GM20431 (cell line): ENCODE results near the gene CREB5.

ENCODE experiments used
- in situ Hi-C: fragments of 300-500 bp; cut with MseI, MboI; formaldehyde crosslinking; loops from one replicate; pipeline ENCODE4 v1.15.0; 2020; ENCODE audit warnings: low sequenced_read_pairs; ENCODE audit not compliant: unreplicated experiment

Gene CREB5

DNA sequence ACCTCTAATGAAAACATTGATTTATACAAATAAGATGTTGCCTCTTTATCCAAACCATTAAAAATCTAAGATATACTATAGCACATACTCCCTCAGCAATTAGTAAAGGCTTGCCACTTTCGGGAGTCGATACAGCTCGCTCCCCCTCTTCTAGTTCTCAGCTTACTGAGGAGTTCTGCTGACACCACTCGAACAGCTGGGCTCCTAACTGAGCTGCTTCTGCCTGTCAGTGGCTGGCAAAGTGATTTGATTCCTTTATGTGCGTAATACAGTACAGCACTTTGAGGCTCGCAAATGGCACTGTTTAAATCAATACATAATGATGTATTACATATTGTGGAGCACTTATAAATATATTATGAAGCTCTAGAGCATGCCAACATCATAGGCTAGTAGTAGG is 241.8 kb downstream of the CREB5 start:
- in situ Hi-C loops: no loop called here

DNA sequence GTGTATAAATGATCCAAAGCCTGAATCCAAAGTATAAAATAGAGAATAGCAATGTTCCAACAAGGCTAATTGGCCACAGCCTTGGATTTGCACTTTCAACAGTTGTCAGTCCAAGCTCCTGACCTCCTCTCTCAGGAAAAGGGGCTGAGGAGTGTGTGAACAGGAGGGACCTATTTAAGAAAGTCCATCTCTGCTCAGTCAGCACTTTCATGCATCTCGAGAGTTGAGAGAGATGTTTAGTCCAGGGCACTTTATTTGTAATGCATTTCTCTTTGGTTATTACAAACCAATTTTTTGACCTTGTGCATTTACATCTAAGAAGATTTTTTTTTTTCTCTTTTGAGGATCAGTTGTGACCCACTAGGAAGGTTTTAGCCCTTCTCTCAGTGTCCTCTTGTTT is 244.2 kb downstream of the CREB5 start:
- in situ Hi-C loops: no loop called here

DNA sequence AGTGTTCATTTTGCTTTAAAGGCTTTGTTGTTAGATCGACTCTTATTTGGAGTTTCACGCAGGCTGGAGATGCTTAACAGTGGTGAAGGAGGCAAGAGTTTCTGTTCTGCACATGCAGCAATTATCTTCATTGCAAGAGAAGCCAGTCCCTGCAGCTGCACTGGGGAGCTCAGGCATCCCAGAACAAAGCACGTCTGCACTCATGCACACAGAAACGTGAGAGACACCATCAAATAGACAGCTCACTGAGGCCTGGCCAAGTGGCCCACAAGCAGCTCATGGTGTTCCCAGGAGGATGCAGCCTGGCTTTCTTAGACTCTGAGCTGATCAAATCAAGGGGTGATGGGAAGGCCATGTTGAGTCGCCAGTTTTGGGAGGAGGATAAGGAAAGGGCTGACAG is 246.1 kb downstream of the CREB5 start:
- in situ Hi-C loops: no loop called here

DNA sequence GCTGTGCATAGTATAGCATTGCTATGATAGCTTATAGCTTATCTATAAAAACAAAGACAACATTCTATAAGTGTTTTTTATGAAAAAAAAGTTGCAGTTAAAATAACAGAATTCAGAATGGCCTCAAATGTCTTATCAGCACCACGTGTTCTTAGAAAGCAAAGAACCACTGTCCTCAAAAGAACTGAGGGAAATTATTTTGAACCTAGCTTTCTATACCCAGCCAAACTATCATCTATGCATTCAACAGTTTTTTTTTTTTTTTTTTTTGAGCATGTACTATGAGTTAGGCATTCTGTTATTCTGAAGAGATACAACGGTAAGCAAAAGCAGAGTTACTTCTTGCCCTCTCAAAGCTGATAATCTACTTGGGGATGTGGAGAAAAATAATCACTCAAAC is 247.8 kb downstream of the CREB5 start:
- in situ Hi-C loops: no loop called here

DNA sequence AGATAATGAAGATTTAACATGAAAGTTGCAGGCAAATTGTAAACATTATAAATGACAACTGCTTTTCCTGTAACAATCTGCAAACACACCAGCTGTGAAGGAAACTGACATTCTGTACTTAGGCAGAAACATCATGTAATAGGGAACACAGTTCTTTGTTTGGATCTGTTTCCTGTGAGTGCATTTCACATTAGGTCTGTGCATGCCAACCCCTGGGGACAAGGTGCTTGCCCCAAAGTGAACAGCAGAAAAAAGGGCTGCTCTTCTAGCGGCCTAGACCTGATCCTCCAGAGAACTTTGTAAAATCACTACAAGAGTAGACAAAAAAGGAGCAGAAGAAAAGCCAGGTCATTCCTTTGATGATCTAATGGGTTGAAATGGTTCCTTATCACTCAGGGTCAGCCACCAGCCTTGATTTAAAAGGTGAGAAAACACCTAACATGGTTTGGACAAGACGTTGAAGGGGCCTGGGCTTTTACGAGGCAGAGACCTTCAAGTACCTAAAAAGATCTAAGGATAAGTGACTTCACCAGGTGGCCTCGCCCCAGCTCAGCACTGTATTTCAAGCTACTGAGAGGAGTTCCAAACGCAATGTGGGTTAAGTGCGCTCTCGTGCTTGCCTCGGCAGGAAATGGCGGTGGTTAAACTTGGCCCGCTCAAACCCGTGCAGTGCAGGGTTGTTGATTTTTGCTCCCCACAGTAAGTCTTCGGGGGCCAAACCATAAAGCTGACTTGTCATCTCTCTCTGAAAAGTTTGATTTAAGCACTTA is 249.7 kb downstream of the CREB5 start:
- in situ Hi-C loops: no loop called here

DNA sequence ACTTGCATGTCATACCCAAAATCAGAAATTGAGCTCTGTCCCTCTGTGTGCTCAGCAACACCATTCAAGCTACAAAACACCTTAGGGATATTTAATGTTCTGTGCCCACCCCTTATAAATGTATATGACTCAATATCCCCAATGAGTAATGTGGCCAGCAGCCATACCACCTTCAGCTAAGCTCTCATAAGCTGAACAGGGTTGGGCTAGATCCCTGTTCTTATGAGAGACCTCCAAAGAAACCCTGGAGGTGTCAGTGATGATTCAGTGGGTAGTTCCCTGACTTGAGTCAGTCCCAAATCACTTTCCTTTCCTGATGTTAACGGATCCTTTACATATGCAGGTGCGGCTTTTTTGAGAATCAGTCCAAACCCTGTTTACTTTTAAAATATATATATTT is 253.8 kb downstream of the CREB5 start:
- in situ Hi-C loops: no loop called here

DNA sequence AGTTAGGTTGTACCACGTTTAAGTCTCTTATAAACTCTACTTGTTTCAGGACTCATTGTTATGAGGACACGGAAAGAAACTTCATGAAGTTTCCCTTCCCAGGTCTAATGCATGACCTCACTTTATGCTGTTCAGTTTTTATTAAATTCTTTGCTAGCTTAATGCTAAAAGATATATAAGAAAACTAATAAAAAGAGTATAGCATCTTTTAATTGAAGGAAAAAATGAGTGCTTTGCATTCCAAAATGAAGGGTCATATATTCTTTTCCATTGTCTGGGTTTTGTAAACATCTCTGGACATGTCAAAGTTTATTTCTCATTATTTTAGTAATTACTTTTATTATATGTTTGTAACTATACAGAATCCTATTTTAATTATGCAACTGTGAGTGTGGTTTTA is 255.8 kb downstream of the CREB5 start:
- in situ Hi-C loops: no loop called here

DNA sequence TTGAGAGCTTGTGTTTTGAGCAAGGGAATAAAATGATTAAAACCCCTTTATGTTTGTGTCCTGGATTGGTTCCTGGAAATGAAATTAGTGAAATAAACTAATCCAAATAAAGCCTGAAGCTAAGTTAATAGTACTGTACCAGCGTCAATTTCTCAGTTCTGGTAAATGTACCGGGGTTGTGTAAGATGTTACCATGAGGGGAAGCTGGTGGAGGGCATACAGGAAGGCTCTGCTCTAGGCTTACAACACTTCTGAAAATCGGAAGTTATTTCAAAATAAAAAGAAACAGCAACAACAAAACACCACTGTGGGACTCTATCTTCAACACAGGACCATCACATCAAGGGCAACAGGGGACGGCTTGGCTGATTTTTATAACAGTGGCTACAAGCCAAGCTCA is 257.0 kb downstream of the CREB5 start:
- in situ Hi-C loops: no loop called here

DNA sequence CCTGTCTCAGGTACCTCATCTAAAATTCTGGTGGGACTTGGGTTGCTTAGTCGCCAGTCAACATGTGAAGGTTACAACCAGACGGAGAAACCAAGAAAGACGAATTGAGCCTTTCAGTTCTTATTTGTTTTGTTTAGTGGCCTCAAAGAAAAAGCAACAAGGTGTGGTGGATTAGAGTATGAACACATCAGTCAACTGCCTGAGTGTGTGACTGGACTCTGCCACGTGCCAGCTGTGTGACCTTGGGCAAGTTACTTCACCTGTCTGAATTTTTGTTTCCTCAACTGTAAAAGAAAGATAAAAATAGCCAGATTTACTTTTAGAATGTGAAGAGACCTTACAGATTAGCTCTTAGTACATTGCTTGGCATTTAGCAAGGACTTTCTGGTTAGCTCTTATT is 259.2 kb downstream of the CREB5 start:
- in situ Hi-C loops: no loop called here

DNA sequence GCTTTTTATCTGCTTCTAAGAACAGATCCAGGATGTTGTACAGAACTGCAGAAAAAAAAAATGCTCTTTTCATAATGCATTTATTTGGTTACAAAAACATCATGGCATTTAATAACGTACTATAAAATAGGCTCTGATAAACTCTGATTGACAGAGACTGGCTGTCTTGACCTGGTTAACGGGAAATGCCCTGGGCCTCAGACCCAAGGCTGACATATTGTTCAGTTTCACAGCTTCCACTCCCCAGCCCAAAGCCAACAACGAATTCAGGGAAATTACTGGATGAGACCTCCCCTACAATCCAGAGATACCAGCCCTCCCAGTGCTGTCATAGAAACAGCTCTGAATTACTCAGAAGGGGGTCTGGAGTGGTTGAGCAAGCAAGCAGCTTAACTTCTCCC is 260.1 kb downstream of the CREB5 start:
- in situ Hi-C loops: no loop called here

DNA sequence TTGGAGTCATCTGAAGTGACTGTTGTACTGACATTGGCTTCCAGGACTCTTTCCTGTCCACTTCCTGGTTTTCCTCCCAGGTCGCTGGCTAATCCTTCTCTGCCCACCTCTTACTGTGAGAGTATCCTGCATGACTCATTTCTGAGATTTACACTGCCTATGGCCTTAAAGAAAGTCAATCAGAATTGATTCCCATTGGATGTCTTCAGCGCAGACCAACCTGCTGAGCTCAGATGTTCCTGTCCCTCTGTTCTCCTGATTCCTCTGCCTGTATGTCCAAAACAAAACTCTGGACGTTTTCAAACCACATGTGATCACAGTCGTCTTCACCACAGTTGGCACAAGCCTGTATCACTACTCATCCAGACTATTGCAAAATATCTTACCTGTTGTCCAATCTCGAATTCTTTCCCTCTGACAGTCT is 262.1 kb downstream of the CREB5 start:
- in situ Hi-C loops: no loop called here

DNA sequence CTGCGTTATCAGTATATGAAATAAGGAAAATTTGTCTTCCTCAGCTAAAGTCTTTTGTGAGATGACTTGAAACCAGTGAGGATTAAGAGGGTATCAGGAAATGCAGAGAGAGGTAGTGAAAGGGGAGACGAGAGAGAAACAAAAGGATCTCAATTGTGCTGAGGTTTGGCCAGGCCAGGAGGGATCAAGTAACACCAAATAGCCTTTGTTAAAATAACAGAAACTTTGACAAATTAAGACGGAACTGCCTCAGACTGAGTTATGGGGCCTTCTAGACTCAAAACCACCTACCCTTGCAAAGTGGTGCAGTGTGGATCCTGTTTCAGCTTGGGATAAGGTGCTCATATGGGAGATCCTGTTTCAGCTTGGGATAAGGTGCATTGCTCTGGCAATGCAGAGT is 263.1 kb downstream of the CREB5 start:
- in situ Hi-C loops: no loop called here

DNA sequence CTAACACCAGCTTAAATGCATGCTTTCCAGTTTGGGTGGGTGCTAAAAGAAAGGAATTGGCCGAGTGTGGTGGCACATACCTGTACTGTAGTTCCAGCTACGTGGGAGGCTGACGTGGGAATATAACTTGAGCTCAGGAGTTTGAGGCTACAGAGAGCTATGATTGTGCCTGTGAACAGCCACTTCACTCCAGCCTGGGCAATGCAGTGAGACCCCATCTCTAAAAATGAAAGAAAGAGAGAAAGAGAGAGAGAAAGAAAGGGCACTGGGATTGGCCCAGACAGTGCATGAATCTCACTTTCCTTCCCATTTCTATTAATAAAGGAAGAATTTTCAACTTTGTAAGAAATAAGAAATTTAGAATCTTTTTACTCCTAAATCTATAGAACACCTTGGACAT is 265.4 kb downstream of the CREB5 start:
- in situ Hi-C loops: no loop called here

DNA sequence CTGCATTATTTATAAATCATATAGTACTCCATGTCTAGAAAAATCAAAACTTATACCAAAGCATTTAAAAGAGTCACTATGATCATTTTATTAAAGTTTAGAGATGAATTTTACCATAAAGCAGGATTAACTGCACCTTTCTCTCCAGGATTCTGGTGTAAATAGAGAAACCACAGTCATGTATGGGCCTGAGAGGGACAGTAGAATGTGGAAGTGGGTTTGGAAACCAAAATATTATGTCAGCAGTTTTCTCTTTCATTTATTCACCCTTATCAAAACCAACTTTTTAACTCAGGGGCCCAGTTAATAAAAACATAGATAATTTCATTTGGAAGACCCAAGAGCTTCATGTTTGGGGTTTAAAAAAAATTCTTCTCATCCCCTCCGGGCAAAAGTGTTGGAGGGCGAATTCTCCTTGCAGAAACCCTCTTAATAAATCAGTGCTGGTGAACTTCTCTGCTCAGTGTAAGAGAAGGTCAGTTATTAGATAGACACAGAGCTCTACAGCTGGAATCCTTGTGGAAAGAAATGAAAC is 266.2 kb downstream of the CREB5 start:
- in situ Hi-C loops: no loop called here

DNA sequence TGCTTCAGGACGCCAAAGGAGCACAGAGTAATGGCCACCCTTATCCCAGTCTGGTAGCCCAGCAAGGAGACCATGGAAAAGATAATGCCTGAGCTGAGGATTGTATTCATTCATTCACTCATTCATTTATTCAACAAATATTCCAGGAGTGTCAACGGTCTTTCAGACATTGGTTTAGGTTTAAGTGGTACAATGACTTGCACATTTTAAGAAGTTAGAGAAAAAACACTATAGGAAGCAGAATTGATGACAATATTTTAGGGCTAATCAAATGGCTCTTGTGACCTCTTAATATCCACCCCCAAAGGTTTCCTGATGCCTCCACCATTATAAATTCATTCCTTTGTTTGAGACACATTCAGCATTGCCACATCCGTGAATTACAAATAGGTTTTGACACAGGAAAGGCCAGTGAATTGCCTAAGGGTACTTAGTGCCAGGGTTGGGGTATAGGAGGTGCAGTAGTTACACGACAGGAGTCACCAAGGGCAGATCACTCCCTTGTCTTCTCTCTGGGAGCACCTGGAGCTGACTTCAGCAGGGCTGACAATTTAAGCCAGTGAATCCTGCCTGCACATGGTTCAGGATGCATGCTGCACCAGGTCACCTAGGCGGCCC is 269.5 kb downstream of the CREB5 start:
- in situ Hi-C loops: no loop called here

DNA sequence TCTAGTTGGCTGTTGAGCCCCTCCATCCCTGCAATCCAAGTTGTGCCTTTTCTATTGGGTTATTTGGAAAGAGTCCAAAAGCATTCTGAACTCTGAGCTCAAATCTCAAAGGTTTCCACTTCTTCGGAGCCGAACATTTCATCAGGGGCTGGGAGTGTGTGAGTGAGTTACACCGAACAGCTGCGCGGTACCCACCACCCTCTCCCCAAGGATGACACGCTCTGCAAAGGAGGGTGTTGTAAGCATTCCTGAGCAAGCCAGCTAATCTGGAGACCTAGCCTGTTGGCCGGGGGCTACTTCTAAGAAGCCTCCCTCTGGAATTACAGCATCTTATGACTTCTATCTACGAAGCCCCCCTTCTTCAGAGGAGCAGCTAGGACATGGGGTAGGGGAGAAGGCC is 270.5 kb downstream of the CREB5 start:
- in situ Hi-C loops: no loop called here

DNA sequence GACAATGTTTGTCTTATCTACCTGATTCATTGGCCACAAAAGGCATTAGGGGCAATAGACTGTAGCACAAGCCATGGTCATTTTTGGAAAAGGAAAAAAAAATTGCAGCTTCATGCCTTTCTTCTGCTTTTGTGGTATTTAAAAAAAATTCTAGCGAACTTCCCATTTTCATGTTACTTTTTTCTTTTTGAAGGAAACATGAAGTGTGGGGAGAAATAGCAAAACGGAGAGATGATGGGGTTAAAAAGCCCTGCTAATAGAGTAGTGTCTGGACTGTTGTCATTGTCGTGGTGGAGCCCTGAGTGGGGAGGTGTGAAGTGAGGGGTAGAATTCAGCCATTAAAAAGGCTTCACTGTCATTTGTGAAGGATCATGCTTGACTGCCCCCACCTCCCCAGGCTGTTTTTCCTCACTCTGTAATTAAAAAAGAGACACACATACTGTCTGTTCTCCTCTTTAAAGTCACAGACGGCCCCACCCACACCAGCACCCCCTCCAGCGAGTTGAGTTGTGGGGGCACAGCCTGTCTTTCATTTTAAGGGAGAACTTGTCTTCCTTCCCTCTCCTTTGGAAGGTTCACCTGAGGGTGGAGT is 272.4 kb downstream of the CREB5 start:
- in situ Hi-C loops: no loop called here

DNA sequence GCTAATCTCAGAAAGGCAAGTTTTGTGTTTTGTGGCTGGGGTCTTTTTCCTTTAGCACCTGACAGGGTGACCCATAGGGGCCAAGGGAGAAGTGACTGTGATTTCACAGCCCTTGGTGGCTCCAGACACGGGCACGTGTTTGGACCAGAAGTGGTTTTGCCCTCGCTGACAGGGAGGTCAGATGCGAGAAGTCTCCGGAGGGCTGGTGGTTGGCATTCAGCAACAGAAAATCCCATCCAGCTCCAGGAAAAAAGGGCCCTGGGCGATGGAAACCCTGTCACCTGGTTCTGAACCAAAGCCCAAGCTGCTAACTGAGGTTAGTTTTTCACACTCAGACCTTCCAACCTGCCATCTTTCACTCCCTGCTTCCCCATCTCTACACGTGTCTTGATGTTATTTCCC is 272.9 kb downstream of the CREB5 start:
- in situ Hi-C loops: no loop called here

DNA sequence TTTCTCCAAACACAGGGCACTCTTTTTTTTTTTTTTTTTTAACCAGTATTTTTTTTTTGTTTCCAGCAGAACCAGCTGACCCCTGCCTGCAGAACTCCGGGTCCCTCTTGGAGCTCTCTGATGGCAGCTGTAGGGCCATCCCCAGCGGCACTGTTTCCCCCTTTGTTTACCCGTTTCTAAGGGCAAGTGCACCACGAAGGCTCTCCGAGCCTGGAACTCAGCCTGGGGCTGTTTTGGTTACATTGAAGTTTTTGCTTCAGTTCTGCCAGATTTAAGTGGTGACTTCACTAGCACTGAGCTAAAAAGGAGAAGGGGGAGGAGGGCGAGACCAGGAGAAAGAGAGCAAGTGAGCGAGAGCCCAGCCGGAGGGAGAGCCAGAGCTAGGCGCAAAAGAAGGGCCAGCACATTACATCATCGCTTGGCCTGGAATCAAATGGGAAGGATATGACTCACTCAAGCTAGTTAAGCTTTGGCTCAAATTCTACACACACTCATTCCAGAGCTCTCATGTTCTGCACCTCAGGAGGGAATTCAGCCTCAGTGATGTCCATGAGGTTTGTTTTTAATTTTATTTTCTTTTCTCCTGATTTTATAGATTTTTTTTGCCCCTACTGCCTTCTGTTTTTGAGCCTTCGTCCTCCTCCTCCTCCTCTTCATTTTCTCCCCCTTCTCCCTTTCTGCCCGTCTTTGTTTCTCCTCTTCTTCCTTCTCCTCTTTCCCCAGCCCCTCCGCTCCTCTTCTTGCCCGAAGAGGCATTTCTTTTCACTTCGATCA is 273.5 kb downstream of the CREB5 start:
- in situ Hi-C loops: no loop called here

DNA sequence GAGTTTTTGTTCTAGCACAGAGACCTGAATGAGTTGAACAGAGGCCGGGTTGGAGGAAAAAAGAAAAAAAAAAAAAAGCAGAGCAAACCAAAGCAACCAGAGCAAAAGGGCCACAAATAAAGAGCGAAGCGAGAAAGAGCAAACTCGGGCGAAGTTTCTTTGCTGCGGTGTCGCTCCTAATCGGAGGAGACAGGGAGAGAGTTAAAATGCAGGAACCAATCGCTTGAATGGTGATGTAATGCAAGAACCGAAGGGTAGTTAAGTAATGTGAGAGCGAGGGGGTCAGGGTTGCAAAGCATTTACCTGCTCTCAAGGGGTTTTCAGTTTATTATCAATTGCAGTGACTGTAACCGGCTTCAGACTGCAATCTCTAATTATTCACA is 274.1 kb downstream of the CREB5 start:
- in situ Hi-C loops: no loop called here

DNA sequence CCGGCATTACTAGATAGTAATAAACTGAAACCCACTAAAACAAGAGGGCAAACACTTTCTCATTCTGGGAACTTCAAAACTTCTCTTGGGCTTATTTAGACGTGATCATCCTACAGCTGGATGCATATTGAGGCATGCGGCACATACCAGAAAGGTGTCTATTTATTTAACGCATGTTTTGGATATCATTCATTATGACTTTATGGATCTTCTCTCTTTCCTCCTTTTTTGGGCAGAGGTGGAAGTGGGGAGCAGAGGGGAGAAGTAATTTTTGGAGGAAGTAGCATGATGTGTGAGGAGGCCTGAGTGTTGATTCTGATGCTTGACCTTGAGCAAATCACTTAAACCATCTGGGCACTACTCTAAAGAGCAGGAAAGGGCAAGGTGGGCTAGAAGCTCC is 275.2 kb downstream of the CREB5 start:
- in situ Hi-C loops: no loop called here
